Panc1 (cell line): Measurements from ENCODE around the gene ARFGAP2. TPM values are rescaled to one million over a fixed set of nuclear protein-coding genes. Genes with fewer than 3 reads are reported as not detected.
"Not testable (repeated sequence)": the region's sequence is repeated elsewhere in the genome, so short reads cannot be mapped to it uniquely, and the experiment has no call there.

ENCODE experiments used
- ATAC-seq: fragments of 200-7000 bp; cut with Tn5 transposase; 2 replicates; pipeline ENCODE4 v1.9.1; 2020; ENCODE audit warnings: mild to moderate bottlenecking, moderate library complexity
- BruUV-seq: library from RNA; stranded (reverse); fragments of 400-500 nt; replicated peaks from 2 replicates; lab custom pipeline; 2021; lab: Mats Ljungman, UMichigan
- CTCF ChIA-PET: fragments of 300-600 bp; sonication (Branson Sonifier 250); formaldehyde crosslinking; loops from one replicate; lab custom pipeline; 2022; ENCODE audit warnings: antibody characterized with exemption; lab: Charles Lee
- POLR2A ChIA-PET: fragments of 300-600 bp; sonication (Branson Sonifier 250); formaldehyde crosslinking; loops from one replicate; lab custom pipeline; 2022; ENCODE audit warnings: antibody characterized with exemption; lab: Charles Lee
- DNase-seq: peaks from one replicate; pipeline ENCODE4 v3.0.0-alpha.2; 2010; ENCODE audit warnings: low read depth, low spot score
- H3K27ac ChIP-seq: 2 replicates; pipeline ENCODE4 v1.5.1; 2011; ENCODE audit warnings: mild to moderate bottlenecking, low read length, inconsistent platforms
- H3K27me3 ChIP-seq: fragments of 200-500 bp; sonication (Bioruptor generic); 2 replicates; pipeline ENCODE4 v1.6.0; 2014; ENCODE audit warnings: low read length, inconsistent platforms; ENCODE audit not compliant: control insufficient read depth, insufficient read depth
- H3K36me3 ChIP-seq: fragments of 200-500 bp; sonication (Bioruptor generic); 2 replicates; pipeline ENCODE4 v1.5.1; 2014; ENCODE audit warnings: inconsistent platforms, mild to moderate bottlenecking, low read length, moderate library complexity; ENCODE audit not compliant: control insufficient read depth, insufficient read depth
- H3K4me1 ChIP-seq: 2 replicates; pipeline ENCODE4 v1.5.1; 2011; ENCODE audit warnings: inconsistent platforms, mild to moderate bottlenecking, low read length, moderate library complexity; ENCODE audit not compliant: control insufficient read depth, insufficient read depth
- H3K4me3 ChIP-seq, 2 experiments: 2 replicates each; pipeline ENCODE4 v1.5.1; 2011 to 2012; ENCODE audit warnings: low read depth in 2 of 2, low read length in 2 of 2, mild to moderate bottlenecking in 2 of 2, inconsistent platforms in 1 of 2, moderate library complexity in 1 of 2
- H3K9me3 ChIP-seq: fragments of 200-500 bp; sonication (Bioruptor generic); 2 replicates; pipeline ENCODE4 v1.5.1; 2014; ENCODE audit warnings: low read depth, mild to moderate bottlenecking, inconsistent platforms, low read length, moderate library complexity; ENCODE audit not compliant: control insufficient read depth, insufficient read depth
- CTCF ChIP-seq: fragments of 450-650 bp; IDR thresholded peaks from 2 replicates; pipeline ENCODE4 v1.5.1; 2017; ENCODE audit warnings: mild to moderate bottlenecking
- POLR2AphosphoS5 ChIP-seq: IDR thresholded peaks from 2 replicates; pipeline ENCODE4 v1.6.1; 2012; ENCODE audit warnings: mild to moderate bottlenecking, low read depth, low read length, moderate library complexity
- SIN3A ChIP-seq: IDR thresholded peaks from 2 replicates; pipeline ENCODE4 v1.6.1; 2012; ENCODE audit warnings: low read depth, mild to moderate bottlenecking, low read length, moderate library complexity, borderline replicate concordance; ENCODE audit not compliant: insufficient read depth
- TCF7L2 ChIP-seq: IDR thresholded peaks from 2 replicates; pipeline ENCODE4 v1.6.1; 2011; ENCODE audit warnings: mild to moderate bottlenecking, low read depth, low read length, inconsistent platforms
- in situ Hi-C: cut with HindIII; loops from 2 replicates; pipeline ENCODE4 v1.10.0; 2016; ENCODE audit warnings: low sequenced_read_pairs, low pct_unique_long_range_greater_than_20kb
- intact Hi-C: fragments of 100-400 bp; cut with micrococcal nuclease; formaldehyde crosslinking; loops from one replicate; pipeline ENCODE4 v1.10.0; 2022; ENCODE audit not compliant: unreplicated experiment
- total RNA-seq: library from RNA; stranded (reverse); gene quantifications from one replicate; pipeline ENCODE4 v1.2.1, GENCODE V29; 2021; ENCODE audit not compliant: unreplicated experiment
- TF ChIP-seq, protein P1 (sequence below), 2 experiments: IDR thresholded peaks; 2 replicates each; pipeline ENCODE4 v1.6.1; 2011 to 2012; ENCODE audit warnings: low read depth in 2 of 2, control low read depth in 1 of 2, low read length in 1 of 2, mild to moderate bottlenecking in 1 of 2, moderate library complexity in 1 of 2; ENCODE audit not compliant: insufficient read depth in 1 of 2

Gene ARFGAP2
- total RNA-seq, 1 experiment from 2014 or later = 61.4 TPM

- H3K4me1 ChIP-seq, ATAC-seq, in situ Hi-C loops, H3K27ac ChIP-seq, intact Hi-C loops, H3K36me3 ChIP-seq, DNase-seq, H3K27me3 ChIP-seq, H3K9me3 ChIP-seq, H3K4me3 ChIP-seq, BruUV-seq: not testable (repeated sequence)
- CTCF ChIA-PET = interaction anchor here (0.7 kb wide), 1 partner anchor 56 kb away, joined by 11 read pairs; no protein-coding TSS in a partner anchor
- POLR2A ChIA-PET = interaction anchor here (0.6 kb wide), 1 partner anchor 198 kb away, joined by 6 read pairs; no protein-coding TSS in a partner anchor
These were observed 29.9 kb upstream of the ARFGAP2 start for GRCh38 chr11:47206577-47206976.

DNA sequence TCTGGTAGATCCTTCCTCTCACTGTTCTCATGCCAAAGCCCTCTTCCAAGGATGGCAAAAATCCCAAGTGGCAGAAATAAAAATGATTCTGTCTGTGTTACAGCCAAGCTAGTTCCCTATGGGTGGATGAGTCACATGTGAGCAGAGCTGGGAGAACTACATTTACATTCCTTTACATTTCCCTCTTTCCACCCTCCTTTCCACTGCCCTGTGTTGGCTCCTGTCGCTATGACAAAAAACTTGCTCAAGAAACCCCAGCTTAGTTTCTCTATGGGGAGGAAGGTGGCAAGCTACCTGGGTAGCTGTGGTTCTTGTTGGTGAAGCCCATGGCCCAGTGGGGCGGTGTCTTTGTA is 27.9 kb upstream of the ARFGAP2 start:
- DNase-seq (no peak), ATAC-seq (peak; percentile 62)
- Histone ChIP-seq H3K4me3 (no peak overlapping the region), H3K27me3 (no peaks in the 10 kb centered on the region), H3K4me1 (no peaks in the 10 kb centered on the region), H3K36me3 (no peaks in the 10 kb centered on the region), H3K9me3 (no peaks in the 10 kb centered on the region), H3K27ac (no peak overlapping the region)
- BruUV-seq = no TSS peak
- in situ Hi-C loops = no loop called here
- POLR2A ChIA-PET = no interaction called here
- intact Hi-C loops = no loop called here
- TF ChIP-seq, protein P1, sequence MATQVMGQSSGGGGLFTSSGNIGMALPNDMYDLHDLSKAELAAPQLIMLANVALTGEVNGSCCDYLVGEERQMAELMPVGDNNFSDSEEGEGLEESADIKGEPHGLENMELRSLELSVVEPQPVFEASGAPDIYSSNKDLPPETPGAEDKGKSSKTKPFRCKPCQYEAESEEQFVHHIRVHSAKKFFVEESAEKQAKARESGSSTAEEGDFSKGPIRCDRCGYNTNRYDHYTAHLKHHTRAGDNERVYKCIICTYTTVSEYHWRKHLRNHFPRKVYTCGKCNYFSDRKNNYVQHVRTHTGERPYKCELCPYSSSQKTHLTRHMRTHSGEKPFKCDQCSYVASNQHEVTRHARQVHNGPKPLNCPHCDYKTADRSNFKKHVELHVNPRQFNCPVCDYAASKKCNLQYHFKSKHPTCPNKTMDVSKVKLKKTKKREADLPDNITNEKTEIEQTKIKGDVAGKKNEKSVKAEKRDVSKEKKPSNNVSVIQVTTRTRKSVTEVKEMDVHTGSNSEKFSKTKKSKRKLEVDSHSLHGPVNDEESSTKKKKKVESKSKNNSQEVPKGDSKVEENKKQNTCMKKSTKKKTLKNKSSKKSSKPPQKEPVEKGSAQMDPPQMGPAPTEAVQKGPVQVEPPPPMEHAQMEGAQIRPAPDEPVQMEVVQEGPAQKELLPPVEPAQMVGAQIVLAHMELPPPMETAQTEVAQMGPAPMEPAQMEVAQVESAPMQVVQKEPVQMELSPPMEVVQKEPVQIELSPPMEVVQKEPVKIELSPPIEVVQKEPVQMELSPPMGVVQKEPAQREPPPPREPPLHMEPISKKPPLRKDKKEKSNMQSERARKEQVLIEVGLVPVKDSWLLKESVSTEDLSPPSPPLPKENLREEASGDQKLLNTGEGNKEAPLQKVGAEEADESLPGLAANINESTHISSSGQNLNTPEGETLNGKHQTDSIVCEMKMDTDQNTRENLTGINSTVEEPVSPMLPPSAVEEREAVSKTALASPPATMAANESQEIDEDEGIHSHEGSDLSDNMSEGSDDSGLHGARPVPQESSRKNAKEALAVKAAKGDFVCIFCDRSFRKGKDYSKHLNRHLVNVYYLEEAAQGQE (IDR thresholded peaks at IDR 0.05; ENCODE audit: insufficient read depth in 1 of 2, low read depth in 2 of 2, low read length in 1 of 2) = no peak
- CTCF ChIA-PET = no interaction called here

DNA sequence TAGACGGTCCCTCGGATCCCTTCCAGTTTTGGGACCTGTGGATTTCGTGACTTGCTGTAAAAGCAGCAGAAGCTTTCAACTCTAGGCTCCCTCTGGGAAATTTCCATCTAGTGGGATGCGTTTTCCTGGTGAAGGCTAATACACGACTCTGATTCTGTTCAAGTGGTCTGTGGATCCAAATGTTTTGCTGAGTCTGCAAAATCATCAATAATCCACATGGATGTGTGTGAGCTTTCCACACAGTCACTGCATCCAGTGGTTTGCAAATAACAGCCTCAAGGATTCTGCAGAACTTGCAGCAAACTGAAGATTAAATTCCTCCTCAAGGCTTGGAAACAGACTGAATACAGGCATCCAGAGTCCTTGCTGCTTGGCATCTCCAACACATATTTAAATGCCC is 25.9 kb upstream of the ARFGAP2 start:
- no TSS peak for BruUV-seq
- intact Hi-C loops = no loop called here
- no peak for DNase-seq
- no peak overlapping the region for H3K4me3 ChIP-seq
- H3K9me3 ChIP-seq = no peaks in the 10 kb centered on the region
- no peaks in the 10 kb centered on the region for H3K36me3 ChIP-seq
- ChIA-PET POLR2A (no interaction called here), CTCF (no interaction called here)
- TF ChIP-seq SIN3A (no peak), TCF7L2 (no peak), POLR2AphosphoS5 (no peak), CTCF (no peak)
- TF ChIP-seq, protein P1 (IDR thresholded peaks at IDR 0.05; ENCODE audit: insufficient read depth in 1 of 2, low read depth in 2 of 2, low read length in 1 of 2) = no peak
- in situ Hi-C loops = no loop called here
- H3K27ac ChIP-seq = no peak overlapping the region
- ATAC-seq = no peak
- no peaks in the 10 kb centered on the region for H3K27me3 ChIP-seq
- H3K4me1 ChIP-seq = no peaks in the 10 kb centered on the region
